ENCODE measurements around the gene GABARAPL2.

DNA sequence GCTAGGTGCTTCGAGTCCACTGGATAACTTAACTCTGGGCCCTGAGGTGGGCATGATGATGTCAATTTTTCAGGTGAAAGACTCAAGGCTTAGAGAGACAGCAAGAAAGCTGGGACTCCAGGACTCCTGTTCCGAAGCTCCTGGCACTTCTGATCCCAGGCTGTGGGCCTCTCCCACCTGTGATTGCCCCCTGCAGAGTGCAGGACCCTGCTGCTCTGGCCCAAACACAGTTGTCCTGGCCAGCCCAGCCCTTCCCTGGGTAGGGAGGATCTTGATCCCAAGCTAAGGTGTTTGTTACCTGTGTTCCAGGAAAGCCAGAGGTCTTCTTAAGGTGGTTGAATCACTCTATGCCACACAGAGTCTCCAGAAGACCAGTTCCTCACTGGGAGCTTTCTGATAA lies 33.4 kb upstream of the GABARAPL2 start:
- TF ChIP-seq EP300 (conservative IDR thresholded peaks at IDR 0.05; ENCODE audit: poor library complexity, severe bottlenecking) (no peak), MXI1 (conservative IDR thresholded peaks at IDR 0.05; ENCODE audit: poor library complexity, severe bottlenecking) (no peak), EZH2 (IDR thresholded peaks at IDR 0.05; ENCODE audit: borderline replicate concordance, insufficient read depth, low read length, poor library complexity, severe bottlenecking) (no peak)
- TF ChIP-seq, protein P1, sequence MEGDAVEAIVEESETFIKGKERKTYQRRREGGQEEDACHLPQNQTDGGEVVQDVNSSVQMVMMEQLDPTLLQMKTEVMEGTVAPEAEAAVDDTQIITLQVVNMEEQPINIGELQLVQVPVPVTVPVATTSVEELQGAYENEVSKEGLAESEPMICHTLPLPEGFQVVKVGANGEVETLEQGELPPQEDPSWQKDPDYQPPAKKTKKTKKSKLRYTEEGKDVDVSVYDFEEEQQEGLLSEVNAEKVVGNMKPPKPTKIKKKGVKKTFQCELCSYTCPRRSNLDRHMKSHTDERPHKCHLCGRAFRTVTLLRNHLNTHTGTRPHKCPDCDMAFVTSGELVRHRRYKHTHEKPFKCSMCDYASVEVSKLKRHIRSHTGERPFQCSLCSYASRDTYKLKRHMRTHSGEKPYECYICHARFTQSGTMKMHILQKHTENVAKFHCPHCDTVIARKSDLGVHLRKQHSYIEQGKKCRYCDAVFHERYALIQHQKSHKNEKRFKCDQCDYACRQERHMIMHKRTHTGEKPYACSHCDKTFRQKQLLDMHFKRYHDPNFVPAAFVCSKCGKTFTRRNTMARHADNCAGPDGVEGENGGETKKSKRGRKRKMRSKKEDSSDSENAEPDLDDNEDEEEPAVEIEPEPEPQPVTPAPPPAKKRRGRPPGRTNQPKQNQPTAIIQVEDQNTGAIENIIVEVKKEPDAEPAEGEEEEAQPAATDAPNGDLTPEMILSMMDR (IDR thresholded peaks at IDR 0.05; ENCODE audit: poor library complexity, severe bottlenecking): no peak

All from neural cell (in vitro differentiated cells).